CD4-positive, alpha-beta T cell treated with Interleukin-6 for 4 hours (primary cell): ENCODE data around the gene MTX3.

Experiments used
- DNase-seq: peaks from one replicate; pipeline ENCODE4 v3.0.0-alpha.2; 2020; ENCODE audit warnings: mixed read lengths

Gene MTX3, protein sequence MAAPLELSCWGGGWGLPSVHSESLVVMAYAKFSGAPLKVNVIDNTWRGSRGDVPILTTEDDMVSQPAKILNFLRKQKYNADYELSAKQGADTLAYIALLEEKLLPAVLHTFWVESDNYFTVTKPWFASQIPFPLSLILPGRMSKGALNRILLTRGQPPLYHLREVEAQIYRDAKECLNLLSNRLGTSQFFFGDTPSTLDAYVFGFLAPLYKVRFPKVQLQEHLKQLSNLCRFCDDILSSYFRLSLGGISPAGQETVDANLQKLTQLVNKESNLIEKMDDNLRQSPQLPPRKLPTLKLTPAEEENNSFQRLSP

DNA sequence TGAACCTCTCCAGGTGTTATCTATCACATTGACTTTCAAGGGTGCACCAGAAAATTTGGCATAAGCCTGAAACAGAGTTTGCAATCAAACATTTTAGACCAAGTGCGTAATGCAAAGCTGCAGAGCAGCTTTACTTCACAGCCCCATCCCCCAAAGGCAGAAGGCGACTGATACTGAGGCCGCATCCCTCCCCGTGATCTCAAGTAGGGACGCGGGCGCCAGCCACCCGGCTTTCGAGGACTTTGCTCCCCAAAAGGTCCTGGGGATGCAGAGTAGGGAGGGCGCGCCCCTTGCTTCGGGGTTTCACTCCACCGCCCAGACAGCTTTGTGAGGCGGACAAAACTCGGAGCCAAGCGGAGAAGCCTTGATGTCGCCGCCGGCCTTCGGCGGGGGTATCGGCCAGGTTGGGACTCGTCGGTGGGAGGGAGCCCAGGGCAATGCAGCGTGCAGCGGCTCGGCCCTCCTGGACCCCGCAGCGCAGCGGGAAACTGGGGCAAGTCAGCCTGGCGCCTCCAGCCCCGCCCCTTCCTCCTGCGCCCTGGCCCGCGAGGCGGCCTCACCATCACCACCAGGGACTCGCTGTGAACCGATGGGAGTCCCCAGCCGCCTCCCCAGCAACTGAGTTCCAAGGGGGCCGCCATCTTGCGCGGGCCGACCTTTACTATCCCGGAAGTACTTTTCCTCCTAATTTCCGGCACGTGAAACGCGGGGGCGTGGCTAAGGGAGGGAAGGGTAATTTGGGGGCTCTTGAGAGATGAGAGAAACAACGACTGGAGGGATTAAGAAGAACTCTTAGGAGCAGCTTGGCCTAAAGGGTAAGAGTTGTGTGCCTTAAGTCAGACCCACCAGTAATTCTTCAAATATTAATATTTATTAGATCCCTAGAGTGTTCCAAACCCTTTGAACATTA is at the start of gene MTX3:
TSS of gene MTX3 (minus strand) at position 665 of the 910 bp plus-strand sequence. CDS start at position 641, 24 bp downstream.
- DNase-seq: peak; percentile 89

DNA sequence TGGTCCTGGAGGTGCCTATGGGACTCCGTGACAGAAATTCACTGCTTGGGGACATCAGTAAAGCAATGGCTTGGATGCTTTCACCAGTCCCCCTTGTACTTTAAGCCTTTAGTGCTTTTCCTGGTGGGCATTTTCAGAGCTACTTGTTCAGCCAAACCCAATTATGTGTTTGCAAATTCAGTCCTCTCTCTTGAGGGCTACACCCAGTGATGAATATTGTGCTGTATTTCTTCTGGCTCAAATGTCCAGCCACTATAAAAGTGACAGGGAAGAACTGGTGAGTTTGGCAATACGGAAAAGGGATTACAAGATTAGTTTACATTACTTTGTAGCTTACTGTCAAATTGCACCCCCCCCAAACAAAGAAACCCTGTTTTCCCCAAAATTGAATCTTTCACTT is 48.6 kb upstream of the MTX3 start:
- DNase-seq: no peak

DNA sequence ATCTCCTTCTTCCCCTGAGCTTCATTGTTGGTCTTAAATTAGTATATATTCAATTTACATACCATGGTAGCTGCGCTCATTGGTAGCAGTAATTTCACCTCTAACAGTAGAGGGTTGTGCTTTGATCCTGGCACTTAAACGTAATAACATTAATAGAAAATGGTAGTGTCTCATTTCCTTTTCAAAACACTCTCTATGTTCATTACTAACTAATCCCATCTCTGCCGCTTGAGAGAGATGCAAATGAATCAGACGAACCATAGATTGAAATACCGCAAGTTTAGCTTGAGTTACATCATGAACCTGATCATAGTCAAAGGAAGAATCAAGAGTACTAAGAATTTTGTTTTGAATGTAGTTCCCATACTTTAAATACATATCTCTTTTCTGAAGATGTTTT is 46.3 kb upstream of the MTX3 start:
- DNase-seq: no peak

DNA sequence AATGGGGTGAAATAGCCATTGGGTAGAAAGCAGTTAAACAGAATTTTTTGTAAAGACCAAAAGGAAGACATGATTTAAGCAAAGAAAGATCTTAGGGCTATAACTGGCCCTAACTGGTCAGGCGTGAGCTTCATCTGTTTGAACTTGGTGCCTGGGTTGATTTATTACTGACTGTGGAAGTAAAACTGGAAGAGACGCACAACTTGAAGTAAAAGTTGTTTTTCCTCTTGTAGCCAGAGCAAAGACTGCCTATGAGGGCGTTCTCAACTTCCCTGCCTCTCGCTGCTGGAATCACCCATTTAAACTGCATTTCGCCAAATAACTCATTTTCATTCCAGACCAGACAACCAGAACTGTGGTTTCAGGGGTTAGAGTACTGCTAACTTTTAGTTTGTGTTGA is 45.6 kb upstream of the MTX3 start:
- DNase-seq: no peak

DNA sequence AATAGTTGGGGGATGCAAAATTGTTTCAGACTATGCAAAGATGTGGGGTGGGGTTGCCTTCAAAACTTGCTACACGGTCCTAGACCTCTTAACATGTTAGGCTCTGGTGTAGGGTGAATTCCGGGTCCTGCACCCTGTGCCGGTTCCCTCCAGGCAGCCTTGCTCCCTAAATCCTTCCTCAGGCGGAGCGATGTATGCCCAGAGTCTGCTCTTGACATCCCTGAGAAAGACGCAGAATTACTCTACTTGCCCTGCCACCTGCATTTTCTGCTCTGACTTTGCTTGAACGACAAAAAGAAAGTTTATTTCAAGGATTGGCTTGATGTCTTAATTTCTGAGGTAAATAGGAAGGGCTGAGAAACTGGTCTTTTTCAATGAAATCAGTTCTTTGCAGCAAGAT is 44.8 kb upstream of the MTX3 start:
- DNase-seq: no peak

DNA sequence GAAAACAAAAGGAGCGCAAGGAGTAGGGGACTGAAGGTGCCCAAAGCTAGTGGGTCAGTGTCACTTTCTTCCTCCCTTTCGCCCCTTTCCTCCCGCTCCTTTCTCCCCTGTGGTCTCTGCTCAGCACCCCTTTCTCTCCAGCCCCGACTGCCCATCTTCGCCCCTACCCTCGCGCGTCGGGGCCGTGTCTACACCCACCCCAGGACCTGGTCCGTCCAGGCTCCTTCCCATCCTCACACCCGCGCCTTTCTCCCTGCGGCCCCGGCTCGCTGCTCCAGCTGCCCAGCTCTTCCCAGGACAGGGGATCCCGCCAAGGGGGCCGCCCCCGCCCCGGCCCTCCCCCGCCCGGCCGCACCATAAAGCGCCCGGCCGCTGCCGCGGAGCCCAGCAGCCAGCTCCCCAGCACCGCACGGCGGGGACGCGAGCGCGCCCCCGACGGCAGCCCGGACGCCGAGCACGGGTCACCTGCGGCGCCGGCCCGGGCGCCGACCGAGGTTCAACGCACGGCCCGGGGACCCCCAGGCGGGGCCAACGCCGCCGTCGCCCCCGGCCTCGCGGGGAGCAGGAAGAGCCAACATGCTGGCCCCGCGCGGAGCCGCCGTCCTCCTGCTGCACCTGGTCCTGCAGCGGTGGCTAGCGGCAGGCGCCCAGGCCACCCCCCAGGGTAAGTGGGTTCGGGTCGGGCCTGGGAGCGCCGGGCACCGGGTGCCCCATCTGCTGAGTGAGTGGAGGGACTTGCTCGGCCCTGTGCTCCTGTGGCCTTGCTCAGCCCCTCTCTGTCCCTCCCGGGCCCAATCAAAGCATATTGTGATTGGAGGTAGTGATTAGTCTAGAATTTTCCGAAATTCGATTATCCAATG is 44.1 kb upstream of the MTX3 start, which contains the start of gene THBS4:
TSS of gene THBS4 (plus strand) at position 387 of the 860 bp plus-strand sequence. CDS start at position 577, 190 bp downstream.
- no peak for DNase-seq

DNA sequence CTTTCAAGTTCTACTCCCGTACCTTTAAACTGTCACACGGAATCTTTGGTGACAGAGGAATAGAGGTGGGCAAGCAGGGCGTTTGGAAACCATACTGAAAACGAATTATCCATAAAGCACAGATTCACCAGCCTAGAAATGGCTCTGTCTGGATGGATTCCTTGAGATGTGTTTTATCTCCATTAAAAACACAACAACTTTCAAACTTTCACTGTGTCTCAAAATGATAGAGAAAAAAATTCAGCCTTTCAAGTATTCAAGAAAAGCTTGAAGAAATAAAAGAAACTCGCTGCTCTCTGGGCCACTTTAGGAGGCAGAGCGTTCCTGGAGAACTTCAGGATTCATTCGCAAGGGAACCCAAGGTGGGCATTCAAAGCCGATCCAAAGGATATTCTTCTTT is 43.5 kb upstream of the MTX3 start:
- no peak for DNase-seq

DNA sequence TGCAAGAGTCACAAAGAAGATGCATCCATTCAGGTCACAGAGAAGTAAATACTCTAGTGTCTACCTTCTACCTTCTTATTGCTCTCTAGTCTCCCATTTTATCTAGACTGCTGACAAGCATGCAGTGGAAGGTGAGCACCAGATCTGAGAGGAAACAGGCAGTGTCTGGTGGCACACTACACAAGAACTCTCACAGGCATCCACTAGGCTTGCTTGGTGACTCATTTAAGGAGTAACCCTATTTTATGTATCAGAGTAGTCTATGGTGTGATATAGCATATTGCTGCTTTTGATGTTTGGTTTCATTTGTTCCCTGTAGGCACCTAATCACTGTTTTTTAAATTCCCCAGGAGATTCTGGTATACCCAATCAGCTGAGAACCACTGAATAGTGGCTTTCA is 42.5 kb upstream of the MTX3 start:
- no peak for DNase-seq

DNA sequence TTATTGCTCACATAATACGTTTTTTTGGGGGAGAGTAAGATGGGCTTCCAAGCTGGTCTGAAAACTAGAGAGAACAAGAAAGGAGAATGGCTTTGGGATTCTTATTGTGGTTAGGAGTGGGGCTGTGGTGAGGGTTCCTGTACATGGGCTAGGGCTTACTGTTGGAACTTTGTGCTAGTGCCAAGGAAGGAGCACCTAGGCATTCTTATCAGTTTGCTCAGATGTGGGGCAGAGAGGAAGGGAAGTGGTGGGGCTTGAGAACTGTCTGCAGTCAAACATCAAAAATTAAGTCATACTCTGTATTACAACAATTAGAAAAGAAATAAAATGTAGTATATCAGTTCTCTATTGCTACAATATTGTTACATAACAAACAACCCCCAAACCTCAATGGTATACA is 40.0 kb upstream of the MTX3 start:
- no peak for DNase-seq

DNA sequence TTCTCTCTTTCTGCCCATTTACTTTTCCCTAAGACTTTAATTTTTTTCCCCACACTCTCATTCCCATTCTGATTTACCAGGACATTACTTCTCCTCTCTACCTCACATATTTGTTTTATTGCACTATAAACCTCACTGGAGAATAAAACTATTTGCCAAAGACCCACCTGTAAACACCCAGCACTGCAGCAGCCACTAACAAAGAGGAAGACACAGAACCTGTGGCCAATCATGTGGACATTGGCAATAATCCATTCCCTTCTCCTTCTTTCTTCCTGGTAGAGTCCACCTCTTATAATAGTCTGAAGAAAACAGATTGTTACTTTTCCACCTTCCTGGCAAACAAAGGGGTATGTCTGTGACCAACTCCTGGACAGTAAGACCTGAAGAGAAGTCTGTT is 35.8 kb upstream of the MTX3 start:
- DNase-seq: no peak

DNA sequence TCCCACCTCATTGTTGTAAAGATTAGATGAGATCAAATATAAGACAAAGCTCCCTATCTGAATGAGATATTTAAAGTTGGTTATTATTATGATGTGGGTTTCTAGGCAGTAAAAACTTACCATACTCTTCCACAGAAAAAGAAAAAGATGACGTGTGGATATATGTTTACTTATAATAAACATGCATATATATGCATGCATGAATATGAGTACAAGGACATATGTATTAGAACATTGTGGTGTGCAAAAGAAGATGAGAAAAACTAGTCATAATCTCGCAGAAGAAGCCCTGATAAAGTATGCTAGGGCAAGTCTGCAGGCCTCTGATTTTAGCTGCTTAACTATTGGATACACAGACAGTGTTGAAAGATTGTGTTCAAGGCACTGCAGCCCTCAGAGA is 34.0 kb upstream of the MTX3 start:
- DNase-seq: no peak

DNA sequence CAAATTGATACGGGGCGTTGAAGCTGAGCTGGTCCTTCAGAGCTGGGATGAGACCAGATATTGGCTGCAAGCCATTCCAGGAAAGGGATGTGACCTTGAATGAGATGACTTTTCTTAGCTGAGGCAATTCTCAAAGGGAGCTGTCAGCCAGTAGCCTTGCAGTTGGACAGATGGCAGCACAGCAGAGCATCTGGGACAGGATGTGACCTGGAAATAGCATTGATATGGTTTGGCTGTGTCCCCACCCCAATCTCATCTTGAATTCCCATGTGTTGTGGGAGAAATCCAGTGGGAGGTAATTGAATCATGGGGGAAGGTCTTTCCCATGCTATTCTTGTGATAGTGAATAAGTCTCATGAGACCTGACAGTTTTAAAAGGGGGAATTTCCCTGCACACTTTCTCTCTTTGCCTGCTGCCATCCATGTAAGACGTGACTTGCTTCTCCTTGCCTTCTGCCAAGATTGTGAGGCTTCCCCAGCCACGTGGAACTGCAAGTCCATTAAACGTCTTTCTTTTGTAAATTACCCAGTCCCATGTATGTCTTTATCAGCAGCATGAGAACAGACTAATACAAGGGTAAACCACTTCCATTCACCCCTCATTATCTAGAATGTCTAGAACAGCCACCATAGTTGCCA is 19.8 kb upstream of the MTX3 start:
- DNase-seq: no peak

DNA sequence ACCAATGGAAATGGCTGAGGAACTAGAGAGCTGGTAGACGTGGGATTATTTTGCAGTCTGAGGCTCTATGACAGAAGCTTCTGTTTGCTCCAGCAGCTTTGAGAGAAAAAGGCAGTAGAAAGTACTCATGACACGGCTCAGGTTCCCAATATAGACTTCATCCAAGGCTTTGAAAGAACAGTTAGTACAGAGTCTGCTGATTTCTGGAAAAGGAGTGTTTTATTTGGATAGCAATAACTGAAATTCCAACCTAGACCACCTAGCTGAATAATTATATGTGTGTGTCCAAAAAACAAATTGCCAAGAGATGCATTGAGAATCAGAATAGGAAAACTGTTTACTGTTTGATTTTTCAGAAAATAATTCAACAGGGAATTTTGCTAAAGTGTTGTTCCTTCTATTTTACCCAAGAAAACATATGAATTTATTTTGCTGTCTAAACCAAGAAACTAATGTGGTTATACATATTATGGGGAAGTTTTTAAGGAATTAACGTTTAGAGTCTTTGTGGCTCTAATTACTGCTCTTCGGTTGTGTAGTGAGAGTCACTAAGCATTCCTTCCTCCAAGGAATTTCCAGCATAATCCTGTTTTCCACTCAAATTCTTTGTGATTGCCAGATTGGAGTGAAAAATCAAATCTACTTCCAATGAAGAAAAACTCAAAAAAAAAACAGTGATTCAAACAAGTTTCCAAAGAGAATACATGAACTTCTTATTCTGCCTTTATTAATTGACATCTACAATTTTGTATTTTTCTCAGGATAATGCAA is 18.1 kb upstream of the MTX3 start:
- DNase-seq: no peak

DNA sequence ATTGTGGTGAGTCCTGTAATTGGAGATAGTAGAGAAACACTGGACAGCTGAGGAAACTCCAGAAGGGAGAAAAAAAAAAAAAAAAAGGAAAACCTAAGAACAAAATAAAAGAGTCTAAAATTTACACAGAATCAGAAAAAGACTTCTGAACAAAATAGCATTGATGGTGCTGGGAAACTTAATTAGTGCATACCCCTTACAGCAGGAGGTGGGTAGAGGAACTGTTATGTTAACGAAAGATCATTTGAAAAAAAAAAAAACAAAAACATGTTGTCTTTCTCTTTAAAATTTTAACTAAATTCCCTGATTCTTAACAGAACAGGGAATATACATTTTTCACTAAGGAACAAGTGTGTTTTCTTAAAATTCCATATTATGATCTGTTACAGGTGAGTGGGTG is 11.6 kb upstream of the MTX3 start:
- DNase-seq: no peak

DNA sequence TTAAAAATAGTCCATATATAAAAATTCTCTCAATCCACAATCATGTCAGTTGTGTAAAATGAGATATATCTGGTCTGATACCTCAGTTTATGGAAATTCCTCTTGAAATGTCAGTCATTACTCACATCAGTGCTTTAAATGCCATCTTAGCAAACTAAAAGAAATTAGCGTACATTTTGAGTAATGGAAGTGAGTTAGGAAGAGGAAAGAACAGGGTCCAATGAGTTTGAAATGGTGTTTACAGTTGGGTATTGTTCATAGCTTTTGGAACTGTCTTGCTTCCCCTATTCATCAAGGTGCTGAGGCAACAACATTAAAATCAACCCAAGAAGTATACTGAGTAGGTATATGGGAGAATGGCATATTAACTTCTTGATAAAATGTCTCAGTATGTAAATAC is 8.7 kb upstream of the MTX3 start:
- no peak for DNase-seq

DNA sequence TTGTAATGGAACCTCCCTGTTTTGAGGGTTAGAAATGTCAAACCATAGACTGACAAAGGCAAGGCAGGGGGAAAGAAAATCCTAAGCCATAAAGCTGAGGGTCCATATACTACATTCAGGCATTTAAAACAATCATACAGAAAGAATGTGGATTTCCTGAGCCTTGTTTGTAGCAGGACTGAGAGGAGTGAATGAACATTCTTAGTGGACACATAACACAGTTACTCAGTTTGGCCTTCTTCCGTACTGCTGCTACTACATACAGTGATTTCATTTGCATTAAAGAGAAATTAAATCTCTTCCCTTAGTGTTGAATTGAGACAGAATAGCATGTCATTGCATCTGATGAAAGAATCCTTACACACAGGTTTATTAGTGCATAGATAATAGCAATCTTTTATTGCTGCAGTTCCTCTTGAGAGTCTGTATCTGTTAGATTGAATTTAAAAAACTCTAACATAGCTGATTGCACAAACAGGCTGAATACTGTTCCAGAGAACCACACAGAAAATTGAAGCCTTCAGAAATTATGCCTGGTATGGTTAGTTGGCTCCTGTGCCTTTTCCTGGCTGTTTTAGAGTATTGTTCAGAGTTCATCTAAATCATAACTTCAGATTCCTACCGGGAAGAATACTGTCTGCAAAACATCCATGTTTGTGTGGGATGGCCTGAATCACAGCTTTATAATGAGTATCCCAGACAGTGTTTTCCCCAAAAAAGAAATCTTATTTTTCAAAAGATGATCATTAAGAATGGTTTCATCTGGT is 2.0 kb upstream of the MTX3 start:
- DNase-seq: no peak

DNA sequence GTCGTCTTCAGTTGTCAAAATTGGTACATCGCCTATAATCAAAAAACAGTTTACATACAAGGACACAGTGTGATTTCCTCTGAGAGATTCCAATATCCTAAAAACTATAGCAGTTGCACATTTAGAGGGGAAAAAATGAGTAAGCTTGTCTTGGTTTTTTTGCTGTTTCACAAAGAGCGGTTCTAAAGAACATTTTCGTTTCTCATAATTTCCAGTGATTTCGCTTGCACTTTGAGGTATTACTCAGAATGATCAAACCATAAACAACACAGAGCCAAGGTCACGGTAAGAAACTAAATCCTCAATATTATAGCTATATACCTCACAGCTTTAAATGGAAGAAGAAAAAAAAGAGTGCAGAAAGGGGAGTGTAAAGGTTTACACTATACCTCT is 861 bp downstream of the MTX3 start:
- no peak for DNase-seq

DNA sequence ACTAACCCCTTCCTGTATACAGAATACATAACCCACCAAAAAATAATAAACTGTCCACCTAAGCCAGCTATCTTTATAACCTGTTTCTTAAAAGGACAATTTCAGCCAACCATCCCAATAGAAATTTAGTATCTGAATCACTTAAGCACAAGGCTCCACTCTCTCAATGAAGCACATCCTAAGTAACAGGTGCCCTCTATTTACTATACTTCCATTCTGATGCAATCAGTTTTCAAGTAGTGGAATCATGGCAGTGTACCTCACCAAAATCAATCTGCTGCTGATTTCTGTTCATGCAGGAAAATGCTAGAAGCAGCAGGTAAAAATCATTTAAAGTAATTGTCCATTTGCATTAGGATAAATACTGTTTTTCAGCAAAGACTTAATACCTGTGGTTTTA is 4.8 kb downstream of the MTX3 start:
- no peak for DNase-seq

DNA sequence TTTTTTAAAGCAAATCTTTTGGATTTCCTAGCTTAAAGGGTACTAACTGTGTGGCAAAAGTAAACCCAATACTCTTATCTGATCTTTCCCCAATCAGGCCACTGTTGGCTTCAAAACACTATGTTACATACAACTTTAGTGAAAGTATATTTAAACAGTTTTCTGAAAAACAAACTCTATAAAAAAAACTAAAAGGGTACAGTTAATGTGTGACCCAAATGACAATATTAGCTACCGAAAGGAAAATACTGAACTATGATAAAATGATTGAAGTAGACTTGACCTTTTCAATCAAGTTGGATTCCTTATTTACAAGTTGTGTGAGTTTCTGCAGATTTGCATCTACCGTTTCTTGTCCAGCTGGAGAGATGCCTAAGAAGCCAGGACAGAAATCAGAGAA is 5.8 kb downstream of the MTX3 start:
- DNase-seq: no peak

DNA sequence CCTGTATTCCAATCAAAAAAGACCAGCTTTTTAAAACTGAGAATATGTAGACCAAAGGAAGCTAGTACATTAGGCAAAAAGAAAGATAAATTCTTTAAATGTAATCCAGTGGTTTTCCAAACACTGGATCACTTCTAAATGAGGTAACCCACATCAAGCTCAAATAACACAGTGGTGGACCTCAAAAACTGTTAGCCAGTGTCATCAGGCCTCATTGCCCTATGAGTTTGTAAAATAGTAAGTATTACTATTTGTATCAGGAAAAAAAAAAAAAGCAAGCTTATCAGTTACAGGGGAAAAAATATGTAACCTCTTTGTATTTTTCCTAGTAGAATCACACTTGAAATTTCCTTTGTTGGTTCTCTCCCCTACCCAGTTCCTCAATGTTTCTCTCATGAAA is 6.7 kb downstream of the MTX3 start:
- DNase-seq: no peak

DNA sequence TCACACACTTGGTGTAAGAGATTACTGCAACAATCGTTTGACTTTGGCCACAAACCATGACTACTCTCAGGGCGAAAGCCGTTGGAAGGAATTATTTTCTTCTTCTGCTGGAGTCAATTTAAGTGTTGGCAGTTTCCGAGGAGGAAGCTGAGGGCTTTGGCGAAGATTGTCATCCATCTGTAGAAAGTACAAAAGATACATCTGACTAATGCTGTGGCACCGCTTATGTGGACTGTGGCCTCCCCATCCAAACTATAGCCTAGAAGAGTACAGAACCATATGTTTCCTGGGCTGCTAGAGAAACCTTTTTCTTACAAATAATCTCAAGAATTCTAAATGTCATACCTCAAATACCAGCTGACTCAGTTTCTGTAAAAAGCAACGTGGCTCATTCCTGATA is 7.4 kb downstream of the MTX3 start:
- no peak for DNase-seq
